Subcutaneous adipose tissue (tissue), 4 donors: Measurements from ENCODE around the gene MSMP. TPM values are rescaled to one million over a fixed set of nuclear protein-coding genes. Genes with fewer than 3 reads are reported as not detected.

Experiments used
- CTCF ChIP-seq: fragments of 450-650 bp; IDR thresholded peaks from one replicate; pipeline ENCODE4 v1.5.1; 2016; ENCODE audit warnings: low read depth, mild to moderate bottlenecking, control low read depth, antibody characterized with exemption, moderate library complexity
- total RNA-seq, 4 donors: library from RNA; depleted of rRNA; stranded (reverse); fragments of >200 nt; gene quantifications; one replicate each; pipeline ENCODE4 v1.1.0, GENCODE V29; 2016

The MSMP gene
- total RNA-seq, 4 donors from 2014 or later, result not detected

- no peak for TF ChIP-seq CTCF
Measured at GRCh38 chr9:35718721-35719511, 35.2 kb downstream of the MSMP start.

- TF ChIP-seq CTCF, result no peak
Measured at GRCh38 chr9:35717132-35717870, 36.8 kb downstream of the MSMP start.

- no peak for TF ChIP-seq CTCF
Measured at GRCh38 chr9:35716230-35716629, 37.8 kb downstream of the MSMP start.

GRCh38 chr9:35714579-35715252 is 39.4 kb downstream of the MSMP start:
- no peak for TF ChIP-seq CTCF

- no peak for TF ChIP-seq CTCF
Measured at GRCh38 chr9:35714123-35714522, 40.0 kb downstream of the MSMP start.

- no peak for TF ChIP-seq CTCF
Measured at GRCh38 chr9:35713578-35713977, 40.5 kb downstream of the MSMP start.
